Activated gamma-delta T cell treated with anti-CD3 and anti-CD28 coated beads, Interleukin-2, amount 50 U/mL, for 16 hours (primary cell): ENCODE measurements around the gene LIPN.
"Not testable (repeated sequence)": the region's sequence is repeated elsewhere in the genome, so short reads cannot be mapped to it uniquely, and the experiment has no call there.

Experiments
- DNase-seq: peaks from one replicate; pipeline ENCODE4 v3.0.0-alpha.2; 2020; ENCODE audit warnings: low read depth

Gene LIPN

GRCh38 chr10:88759366-88760101 is at the start of gene LIPN:
LIPN (plus strand) TSS chr10:88760020; CDS start chr10:88761406, 1,386 bp downstream.
- DNase-seq, result no peak

- DNase-seq, result no peak
These were observed 44.3 kb upstream of the LIPN start for GRCh38 chr10:88715517-88715916.

- DNase-seq, result no peak
These were observed 38.4 kb upstream of the LIPN start for GRCh38 chr10:88721392-88721791.

GRCh38 chr10:88725798-88726197 is 34.0 kb upstream of the LIPN start:
- no peak for DNase-seq

- no peak for DNase-seq
These were observed 31.6 kb upstream of the LIPN start for GRCh38 chr10:88728107-88728763.

- no peak for DNase-seq
These were observed 29.0 kb upstream of the LIPN start for GRCh38 chr10:88730864-88731263.

GRCh38 chr10:88731296-88731695 is 28.5 kb upstream of the LIPN start:
- no peak for DNase-seq

GRCh38 chr10:88733215-88733614 is 26.6 kb upstream of the LIPN start:
- no peak for DNase-seq

- DNase-seq, result no peak
These were observed 24.2 kb upstream of the LIPN start for GRCh38 chr10:88735661-88736060.

- DNase-seq, result not testable (repeated sequence)
These were observed 17.9 kb upstream of the LIPN start for GRCh38 chr10:88741921-88742320.

- DNase-seq, result no peak
These were observed 17.4 kb upstream of the LIPN start for GRCh38 chr10:88742448-88742847.

GRCh38 chr10:88744002-88744401 is 15.8 kb upstream of the LIPN start:
- DNase-seq, result no peak

- DNase-seq, result no peak
These were observed 14.2 kb upstream of the LIPN start for GRCh38 chr10:88745633-88746032.

GRCh38 chr10:88754287-88754686 is 5.5 kb upstream of the LIPN start:
- DNase-seq, result no peak

- DNase-seq, result no peak
These were observed 4.1 kb upstream of the LIPN start for GRCh38 chr10:88755753-88756152.

- no peak for DNase-seq
These were observed 3.2 kb upstream of the LIPN start for GRCh38 chr10:88756660-88757059.

- no peak for DNase-seq
These were observed 3.1 kb downstream of the LIPN start for GRCh38 chr10:88762906-88763305.

- DNase-seq, result no peak
These were observed 3.6 kb downstream of the LIPN start for GRCh38 chr10:88763441-88763840.

- no peak for DNase-seq
These were observed 4.3 kb downstream of the LIPN start for GRCh38 chr10:88764110-88764509.

- DNase-seq, result no peak
These were observed 6.0 kb downstream of the LIPN start for GRCh38 chr10:88765816-88766215.

GRCh38 chr10:88769384-88769783 is 9.6 kb downstream of the LIPN start:
- DNase-seq, result no peak

GRCh38 chr10:88781206-88781605 is 21.4 kb downstream of the LIPN start:
- no peak for DNase-seq

- no peak for DNase-seq
These were observed 22.4 kb downstream of the LIPN start for GRCh38 chr10:88782222-88782621.

- no peak for DNase-seq
These were observed 23.9 kb downstream of the LIPN start for GRCh38 chr10:88783724-88784123.
